Omental fat pad (tissue), 4 donors: Measurements from ENCODE around the gene SNRNP48. TPM values are rescaled to one million over a fixed set of nuclear protein-coding genes. Genes with fewer than 3 reads are reported as not detected.

Source experiments
- ATAC-seq: fragments of 150-250 bp; one replicate; pipeline ENCODE4 v1.9.1; 2016; ENCODE audit warnings: mild to moderate bottlenecking, moderate library complexity; ENCODE audit not compliant: low FRiP score
- DNase-seq: peaks from one replicate; pipeline ENCODE4 v3.0.0-alpha.2; 2019; ENCODE audit warnings: low spot score
- total RNA-seq, 4 donors: library from RNA; depleted of rRNA; stranded (reverse); fragments of >200 nt; gene quantifications; one replicate each; pipeline ENCODE4 v1.1.0, GENCODE V29; 2016
- TF ChIP-seq, protein P1 (sequence below), 3 donors: fragments of 450-650 bp; IDR thresholded peaks; one replicate each; pipeline ENCODE4 v1.5.1; 2016 to 2017; ENCODE audit warnings: antibody characterized with exemption in 3 of 3, mild to moderate bottlenecking in 3 of 3, moderate library complexity in 2 of 3

Gene SNRNP48
- total RNA-seq, 4 donors from 2014 or later, result 8.4 to 14.2 (median 11.5) TPM

DNA sequence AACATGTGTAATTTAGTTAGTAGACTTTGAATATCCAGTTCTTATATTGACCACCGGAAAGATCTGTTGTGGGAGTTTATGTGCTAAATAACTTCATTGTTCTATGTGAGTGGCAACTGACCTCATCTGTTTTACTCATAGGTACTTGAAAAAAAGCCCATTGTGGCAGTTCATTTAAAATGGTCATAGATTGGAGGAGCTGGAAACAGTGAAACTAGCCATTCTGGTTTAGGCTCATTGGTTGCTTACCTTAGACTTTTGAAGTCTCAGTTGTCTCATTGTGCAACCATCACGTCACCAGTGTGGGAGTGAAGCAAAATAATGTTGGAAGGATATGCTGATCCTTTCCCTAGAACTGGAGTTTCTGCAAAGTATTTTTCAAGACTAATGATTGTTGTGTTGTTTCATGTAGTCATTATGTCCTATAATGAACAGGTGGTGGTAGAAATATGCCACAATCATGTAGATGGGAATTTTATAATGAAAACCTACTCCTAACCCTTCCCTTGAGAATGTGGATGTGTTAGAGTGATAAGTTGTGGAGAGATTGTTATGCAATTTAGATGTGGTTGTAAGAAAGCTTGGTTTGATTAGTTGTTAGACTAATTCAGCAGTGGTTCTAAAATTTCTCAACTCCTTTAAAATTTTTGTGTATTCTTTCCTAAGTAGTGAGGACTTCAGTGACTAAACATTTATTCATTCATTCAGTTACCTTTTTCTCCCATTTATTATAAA is 30.2 kb upstream of the SNRNP48 start:
- peak; percentile 44 for ATAC-seq
- DNase-seq, result no peak
- TF ChIP-seq, protein P1, sequence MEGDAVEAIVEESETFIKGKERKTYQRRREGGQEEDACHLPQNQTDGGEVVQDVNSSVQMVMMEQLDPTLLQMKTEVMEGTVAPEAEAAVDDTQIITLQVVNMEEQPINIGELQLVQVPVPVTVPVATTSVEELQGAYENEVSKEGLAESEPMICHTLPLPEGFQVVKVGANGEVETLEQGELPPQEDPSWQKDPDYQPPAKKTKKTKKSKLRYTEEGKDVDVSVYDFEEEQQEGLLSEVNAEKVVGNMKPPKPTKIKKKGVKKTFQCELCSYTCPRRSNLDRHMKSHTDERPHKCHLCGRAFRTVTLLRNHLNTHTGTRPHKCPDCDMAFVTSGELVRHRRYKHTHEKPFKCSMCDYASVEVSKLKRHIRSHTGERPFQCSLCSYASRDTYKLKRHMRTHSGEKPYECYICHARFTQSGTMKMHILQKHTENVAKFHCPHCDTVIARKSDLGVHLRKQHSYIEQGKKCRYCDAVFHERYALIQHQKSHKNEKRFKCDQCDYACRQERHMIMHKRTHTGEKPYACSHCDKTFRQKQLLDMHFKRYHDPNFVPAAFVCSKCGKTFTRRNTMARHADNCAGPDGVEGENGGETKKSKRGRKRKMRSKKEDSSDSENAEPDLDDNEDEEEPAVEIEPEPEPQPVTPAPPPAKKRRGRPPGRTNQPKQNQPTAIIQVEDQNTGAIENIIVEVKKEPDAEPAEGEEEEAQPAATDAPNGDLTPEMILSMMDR (IDR thresholded peaks at IDR 0.05), result no peak

DNA sequence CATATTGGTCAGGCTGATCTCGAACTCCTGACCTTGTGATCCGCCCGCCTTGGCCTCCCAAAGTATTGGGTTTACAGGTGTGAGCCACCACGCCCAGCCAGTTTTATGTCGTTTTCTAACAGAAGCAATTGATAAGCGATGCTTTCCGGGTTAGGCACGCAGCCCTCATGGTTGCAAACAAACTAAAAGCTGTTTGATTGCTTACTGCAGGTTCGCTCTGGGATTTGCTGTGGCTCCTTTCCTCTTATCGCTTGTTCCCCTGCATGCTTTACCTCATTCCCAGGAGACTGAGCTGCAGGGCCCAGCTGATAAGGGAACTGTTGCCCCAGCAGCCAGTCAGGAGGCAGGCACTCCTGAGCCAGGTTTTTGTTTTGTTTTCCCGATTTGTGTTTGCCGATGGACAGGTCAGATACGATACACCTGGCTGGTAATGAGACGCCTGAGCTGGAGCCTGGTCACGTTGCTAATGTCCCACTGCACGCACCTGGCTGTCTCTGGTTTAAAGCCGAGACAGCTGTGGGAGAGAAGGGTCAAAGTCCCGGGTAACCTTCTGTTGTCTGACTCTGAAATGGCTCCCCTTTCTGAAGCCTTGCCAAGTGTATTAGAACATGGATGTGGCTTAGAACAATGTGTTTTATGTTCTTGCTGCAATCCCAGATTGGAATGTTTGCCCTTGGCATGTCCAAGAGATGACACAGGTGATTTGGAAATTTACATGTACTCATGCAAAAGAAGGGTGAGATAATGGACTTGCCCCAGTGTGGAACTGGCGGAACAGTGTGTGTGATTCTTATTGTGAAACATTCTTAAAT is 28.6 kb upstream of the SNRNP48 start:
- no peak for DNase-seq
- no peak for ATAC-seq
- TF ChIP-seq, protein P1 (IDR thresholded peaks at IDR 0.05), result no peak

DNA sequence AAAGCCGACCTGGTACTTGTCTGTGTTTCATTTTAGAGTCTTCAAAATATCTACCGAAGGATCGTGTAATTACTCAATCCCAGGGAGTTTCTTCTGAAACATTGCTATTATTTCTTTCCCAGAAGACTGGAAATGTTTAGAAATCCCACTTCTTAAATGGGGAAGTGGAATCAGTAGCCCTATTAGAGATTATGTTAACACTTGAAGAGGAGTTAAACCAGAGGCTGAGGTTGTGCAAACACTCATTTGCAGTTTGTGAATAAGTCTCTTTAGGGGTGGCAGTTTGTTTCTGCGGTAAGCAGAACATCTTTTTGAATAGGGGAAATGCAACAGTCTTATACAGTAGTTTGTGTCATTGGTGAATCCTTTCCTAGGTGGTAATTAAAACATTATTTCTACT is 27.2 kb upstream of the SNRNP48 start:
- DNase-seq (no peak), ATAC-seq (no peak)
- TF ChIP-seq, protein P1 (IDR thresholded peaks at IDR 0.05), result no peak

DNA sequence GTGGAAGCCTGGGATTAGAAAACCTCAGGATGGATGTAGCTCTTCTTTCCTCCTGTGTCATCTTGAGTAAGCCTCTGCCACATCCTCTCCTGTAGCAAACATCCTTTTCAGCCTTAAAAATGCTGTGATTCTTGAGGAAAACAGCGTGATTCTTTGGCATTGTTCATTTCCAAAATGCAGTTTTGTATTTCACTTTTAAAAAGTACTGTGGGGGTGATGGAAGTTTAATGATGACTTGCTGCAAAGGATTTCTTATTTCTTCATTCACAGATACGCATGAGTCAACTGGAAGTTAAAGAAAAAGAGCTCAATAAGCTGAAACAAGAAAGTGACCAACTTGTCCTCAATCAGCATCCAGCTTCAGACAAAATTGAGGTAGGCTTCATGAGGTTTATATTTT is 23.9 kb upstream of the SNRNP48 start:
- TF ChIP-seq, protein P1 (IDR thresholded peaks at IDR 0.05), result no peak
- ATAC-seq, result no peak

DNA sequence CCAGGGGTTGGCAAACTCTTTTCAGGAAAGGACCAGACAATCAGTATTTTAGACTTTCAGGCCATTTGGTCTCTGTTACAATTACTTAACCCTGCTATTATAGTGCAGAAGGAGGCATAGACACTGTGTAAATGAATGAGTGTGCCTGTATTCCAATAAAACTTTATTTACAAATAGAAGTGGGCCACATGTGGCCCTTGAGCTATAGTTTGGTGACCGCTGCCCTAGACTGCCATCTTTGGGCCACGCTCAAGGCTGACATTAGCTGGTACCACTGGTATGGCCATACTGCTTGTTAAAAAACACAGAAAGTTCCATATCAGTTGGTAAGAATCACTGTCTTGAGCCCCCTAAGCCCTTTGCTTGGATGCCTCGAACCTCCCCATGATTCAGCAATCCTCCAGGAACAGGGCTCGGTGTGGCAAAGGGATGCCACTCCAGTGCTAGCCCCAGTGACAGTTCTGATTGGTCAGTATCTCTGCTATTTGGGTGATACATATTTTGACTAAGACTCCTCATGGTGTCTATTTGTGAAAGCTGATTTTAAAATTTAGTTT is 23.3 kb upstream of the SNRNP48 start:
- TF ChIP-seq, protein P1 (IDR thresholded peaks at IDR 0.05), result no peak

More for the DNA sequence above, 23.9 kb upstream of the SNRNP48 start:
- no peak for DNase-seq

DNA sequence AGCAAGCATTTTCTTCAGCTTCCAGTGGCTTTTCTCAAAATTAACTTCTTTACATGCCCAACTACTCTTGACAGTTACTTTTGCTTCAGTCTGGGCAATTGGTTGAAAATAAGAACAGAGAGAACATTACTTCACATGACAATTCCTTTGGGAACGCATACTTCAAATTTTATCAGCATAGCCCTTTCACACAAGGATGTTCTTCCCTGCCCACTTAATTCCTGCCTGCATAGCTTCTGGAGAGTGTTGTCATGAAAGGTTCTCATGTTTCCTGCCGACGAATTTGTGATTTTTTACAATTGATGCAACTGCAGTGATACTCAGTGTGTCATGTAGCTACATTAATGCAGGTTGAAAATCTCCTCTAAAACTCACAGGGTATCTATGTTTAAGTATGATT is 22.0 kb upstream of the SNRNP48 start:
- DNase-seq, result no peak
- TF ChIP-seq, protein P1 (IDR thresholded peaks at IDR 0.05), result no peak
- no peak for ATAC-seq

More for the DNA sequence above, 23.3 kb upstream of the SNRNP48 start:
- DNase-seq (no peak), ATAC-seq (no peak)
